ENCODE results near the gene DNAH2.

DNAH2 gene

GRCh38 chr17:7732981-7733539, 15.5 kb downstream of the DNAH2 start:
- no peak for DNase-seq

GRCh38 chr17:7737601-7738000, 20.1 kb downstream of the DNAH2 start:
- no peak for DNase-seq

- no peak for DNase-seq
Observed at GRCh38 chr17:7739746-7740145, 22.2 kb downstream of the DNAH2 start.

GRCh38 chr17:7740481-7741001, 23.0 kb downstream of the DNAH2 start:
- no peak for DNase-seq

DNA sequence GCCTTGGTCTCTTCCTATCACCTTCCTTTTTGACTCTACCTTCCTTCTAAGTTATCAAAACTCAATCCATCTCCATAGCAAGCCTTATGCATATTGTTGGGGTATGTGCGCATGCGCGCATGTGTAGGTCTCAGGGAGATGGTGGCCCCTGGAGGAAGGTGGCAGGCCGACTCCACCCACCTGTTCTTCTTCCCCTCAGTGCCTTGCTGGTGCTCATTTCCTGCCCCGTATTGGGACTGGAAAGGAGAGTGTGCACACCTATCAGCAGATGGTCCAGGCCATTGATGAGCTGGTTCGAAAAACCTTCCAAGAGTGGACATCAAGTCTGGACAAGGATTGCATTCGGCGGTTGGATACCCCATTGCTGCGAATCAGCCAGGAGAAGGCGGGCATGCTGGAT, 25.2 kb downstream of the DNAH2 start:
- no peak for DNase-seq

DNA sequence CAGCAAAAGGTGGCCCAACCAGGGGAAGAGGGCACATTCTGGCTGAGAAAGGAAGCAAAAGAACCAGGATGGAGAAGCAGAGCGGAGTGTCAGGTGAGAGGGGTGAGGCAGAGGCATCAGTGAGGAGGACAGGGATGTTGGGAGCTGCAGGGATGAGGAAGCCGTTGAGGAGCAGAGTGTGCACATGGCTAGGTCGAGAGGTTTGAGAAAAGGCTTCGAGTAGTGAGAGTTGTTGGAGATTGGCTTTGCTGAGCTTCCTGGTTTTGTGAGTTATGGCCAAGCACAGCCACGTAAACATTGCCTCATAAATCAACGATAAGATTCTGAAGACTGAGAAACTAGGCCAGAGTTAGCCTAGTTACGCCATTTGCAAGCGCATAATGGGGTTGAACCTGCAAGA, 26.9 kb downstream of the DNAH2 start:
- DNase-seq = no peak

- no peak for DNase-seq
Observed at GRCh38 chr17:7745748-7746470, 28.4 kb downstream of the DNAH2 start.

- DNase-seq = no peak
Observed at GRCh38 chr17:7747635-7748071, 30.1 kb downstream of the DNAH2 start.

- no peak for DNase-seq
Observed at GRCh38 chr17:7748076-7748775, 30.7 kb downstream of the DNAH2 start.

DNA sequence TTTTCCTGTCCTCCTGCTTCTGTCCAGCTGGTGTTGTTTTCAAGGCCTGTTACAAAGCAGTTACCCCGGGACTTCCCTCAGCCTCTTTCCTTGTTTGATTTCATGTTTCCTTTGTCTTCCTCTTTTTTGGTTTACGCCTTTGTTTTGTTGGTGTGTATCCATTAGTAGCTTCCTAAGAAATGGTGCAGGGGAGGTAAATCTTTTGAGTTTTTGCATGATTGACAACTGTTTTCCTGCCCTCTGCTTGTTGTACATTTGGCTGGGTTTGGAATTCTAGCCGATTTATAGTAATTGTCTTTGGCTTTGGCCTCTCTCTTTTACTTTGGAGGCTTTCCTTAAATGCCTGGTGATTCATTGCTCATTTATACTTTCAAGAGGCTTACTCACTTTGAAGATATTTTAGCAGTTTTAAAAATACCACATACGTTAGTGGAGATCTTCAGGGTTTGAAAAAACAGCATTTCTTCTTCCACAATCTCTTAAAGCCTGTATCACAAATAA, 32.8 kb downstream of the DNAH2 start:
- DNase-seq = no peak

GRCh38 chr17:7754656-7755055, 37.1 kb downstream of the DNAH2 start:
- no peak for DNase-seq

DNA sequence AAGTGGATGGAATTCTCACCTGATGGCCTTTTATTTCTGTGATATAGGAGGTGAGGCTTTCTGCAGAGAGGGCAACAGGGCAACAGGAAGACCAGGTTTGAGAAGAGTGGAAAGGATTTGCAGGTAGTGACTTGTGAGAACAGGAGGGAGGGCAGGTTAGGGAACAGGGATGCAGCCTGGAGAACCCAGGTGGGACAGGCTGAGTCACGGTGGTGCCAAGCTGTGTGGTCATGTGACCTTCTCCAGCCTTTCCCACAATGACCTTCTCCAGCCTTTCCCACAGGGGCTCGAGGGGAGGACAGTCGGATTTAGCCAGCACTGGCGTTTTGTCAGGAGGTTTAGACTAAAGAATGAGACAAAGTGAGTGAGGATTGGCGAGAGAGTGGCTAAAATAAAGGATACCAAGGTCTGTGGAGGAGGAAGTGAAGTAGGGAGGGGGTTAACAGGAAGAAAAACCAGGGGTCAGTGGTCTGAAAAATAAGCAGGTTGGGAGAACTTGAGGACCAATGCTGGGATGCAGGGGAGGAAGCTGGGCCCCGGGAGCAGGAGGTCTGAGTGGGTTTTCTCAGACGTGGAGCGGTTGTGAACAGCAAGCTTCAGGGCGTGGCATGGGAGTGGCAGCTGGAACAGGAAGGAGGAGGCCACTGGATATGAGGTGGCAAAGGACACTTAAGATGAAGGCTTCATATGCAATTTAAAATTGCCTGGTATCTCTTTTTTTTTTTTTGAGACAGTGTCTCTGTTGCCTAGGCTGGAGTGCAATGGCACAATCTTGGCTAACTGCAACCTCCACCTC, 37.7 kb downstream of the DNAH2 start:
- no peak for DNase-seq

DNA sequence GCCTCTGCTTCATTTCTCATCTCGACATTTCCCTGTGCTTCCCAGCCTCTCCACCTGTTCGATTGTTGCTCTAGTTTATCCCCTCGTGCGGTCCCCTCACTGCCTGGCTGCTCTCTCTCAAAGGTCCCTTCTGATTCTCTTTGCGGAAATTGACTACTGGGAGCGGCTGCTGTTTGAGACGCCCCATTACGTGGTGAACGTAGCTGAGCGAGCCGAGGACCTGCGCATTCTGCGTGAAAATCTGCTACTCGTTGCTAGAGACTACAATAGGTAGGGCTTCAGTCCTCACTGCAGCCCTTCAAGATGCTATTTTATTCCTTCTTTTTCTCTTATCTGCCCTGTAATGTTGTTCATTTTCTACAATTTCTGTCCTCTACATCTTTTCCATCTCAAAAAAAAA, 39.4 kb downstream of the DNAH2 start:
- no peak for DNase-seq

DNA sequence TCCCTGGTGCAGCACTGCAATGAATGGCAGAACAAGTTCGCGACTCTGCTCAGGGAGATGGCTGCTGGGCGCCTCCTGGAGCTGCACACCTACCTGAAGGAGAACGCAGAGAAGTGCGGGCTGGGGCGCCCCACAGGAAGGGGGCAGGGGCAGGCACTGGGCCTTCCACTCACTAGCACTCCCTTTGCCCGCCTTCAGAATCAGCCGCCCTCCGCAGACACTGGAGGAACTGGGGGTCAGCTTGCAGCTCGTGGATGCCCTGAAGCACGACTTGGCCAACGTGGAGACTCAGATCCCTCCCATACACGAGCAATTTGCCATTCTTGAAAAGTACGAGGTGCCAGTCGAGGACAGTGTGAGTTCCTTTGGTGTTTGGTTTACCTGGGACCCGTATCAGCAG, 46.4 kb downstream of the DNAH2 start:
- no peak for DNase-seq

DNA sequence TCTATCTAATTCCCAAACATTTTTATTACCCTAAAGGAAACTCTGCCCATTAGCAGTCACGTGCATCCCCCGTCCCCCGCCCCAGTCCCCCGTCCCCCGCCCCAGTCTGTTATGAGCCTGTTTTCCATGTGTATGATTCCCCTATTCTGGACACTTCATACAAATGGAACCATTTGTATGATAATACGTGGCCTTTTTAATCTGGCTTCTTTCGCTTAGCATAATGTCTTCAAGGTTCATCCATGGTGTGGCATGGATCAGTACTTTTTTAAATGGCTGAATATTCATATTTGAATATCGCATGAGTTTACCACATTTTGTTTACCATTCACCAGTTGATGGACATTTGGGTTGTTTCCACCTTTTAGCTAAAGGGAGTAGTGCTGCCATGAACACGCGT, 49.5 kb downstream of the DNAH2 start:
- DNase-seq = no peak

- no peak for DNase-seq
Observed at GRCh38 chr17:7767405-7768021, 50.0 kb downstream of the DNAH2 start.

GRCh38 chr17:7769854-7770253, 52.3 kb downstream of the DNAH2 start:
- DNase-seq = no peak

GRCh38 chr17:7774055-7774521, 56.5 kb downstream of the DNAH2 start:
- DNase-seq = no peak

DNA sequence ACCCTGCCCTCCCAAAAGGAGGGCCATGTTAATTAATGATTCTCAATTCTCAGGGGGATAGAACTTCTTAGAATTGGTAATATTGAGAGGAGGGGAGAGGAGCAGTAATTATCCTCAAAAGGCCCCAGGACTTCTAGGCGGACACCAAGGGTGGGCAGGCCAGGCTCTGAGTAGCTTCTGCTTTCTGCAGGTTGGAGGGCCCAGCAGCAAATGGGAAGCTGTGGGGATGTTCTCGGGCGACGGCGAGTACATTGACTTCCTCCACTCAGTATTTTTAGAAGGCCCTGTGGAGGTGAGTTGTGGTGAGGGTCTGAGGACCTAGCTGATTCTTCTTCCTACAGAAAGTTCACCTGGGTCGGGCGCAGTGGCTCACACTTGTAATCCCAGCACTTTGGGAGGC, 57.5 kb downstream of the DNAH2 start:
- no peak for DNase-seq

DNA sequence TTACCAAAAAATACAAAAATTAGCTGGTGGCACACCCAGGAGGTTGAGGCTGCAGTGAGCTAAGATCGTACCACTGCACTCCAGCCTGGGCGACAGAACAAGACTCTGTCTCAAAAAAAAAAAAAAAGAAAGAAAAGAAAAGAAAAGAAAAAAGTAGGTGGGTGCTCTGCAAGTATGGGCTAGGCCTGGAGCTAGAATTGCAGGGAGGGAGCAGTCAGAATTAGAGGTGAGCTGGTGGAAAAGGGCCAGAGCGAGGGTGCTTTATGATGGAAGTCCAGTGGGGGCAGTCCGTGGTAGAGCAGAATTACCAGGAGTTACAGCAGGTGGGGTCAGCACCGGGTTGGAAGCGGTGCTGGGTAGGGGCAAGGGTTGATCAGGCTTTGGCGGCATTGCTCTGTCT, 59.5 kb downstream of the DNAH2 start:
- no peak for DNase-seq

DNA sequence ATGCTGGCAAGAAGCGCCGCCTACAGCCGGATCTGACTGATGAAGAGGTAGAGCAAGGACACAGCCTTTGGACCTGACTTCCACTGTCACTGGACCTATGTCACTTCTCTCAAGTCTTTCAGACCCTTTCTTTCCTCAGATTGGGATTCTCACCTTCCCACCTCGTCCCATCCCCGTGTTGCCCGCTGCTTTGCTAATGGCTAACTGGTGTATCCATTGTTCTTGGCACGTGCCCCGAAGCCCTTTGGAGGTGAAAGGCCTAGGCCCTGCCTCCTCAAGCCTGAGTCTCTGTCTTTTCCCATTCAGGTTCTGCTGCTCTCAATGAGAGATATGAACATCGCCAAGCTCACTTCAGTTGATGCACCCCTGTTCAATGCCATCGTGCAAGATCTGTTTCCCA, 63.2 kb downstream of the DNAH2 start:
- DNase-seq = no peak

GRCh38 chr17:7781429-7781828, 63.9 kb downstream of the DNAH2 start:
- no peak for DNase-seq

GRCh38 chr17:7782240-7782639, 64.7 kb downstream of the DNAH2 start:
- no peak for DNase-seq
